Hepatocyte (in vitro differentiated cells): ENCODE measurements around the gene ANO2.

Source experiments
- CTCF ChIP-seq: fragments of 200-600 bp; sonication (generic); IDR thresholded peaks from 2 replicates; pipeline ENCODE4 v1.5.1; 2016; ENCODE audit warnings: antibody characterized with exemption, mild to moderate bottlenecking; ENCODE audit not compliant: poor library complexity
- EZH2 ChIP-seq: fragments of 200-600 bp; sonication (generic); IDR thresholded peaks from 2 replicates; pipeline ENCODE4 v1.6.1; 2016; ENCODE audit warnings: antibody characterized with exemption, mild to moderate bottlenecking, borderline replicate concordance

- TF ChIP-seq CTCF (no peak), EZH2 (no peak)
Observed at GRCh38 chr12:5827591-5827990, 117.5 kb downstream of the ANO2 start.
